Liver (tissue), 9 donors: Measurements from ENCODE around the gene RARB. TPM values are rescaled to one million over a fixed set of nuclear protein-coding genes. Genes with fewer than 3 reads are reported as not detected.

Source experiments
- DNase-seq: peaks from one replicate; pipeline ENCODE4 v3.0.0-alpha.2; 2017; ENCODE audit warnings: low spot score
- H3K27ac ChIP-seq, 2 donors: one replicate each; pipeline ENCODE4 v1.7.0; 2013; ENCODE audit warnings: inconsistent platforms in 2 of 2, low read length in 2 of 2, control low read depth in 1 of 2, low read depth in 1 of 2, mild to moderate bottlenecking in 1 of 2
- H3K27me3 ChIP-seq, 4 donors: one replicate each; pipeline versions ENCODE4 v1.6.1 to v1.7.0; 2013; ENCODE audit warnings: low read length in 3 of 4, inconsistent platforms in 1 of 4, mild to moderate bottlenecking in 1 of 4, moderate library complexity in 1 of 4; ENCODE audit not compliant: control insufficient read depth in 4 of 4, insufficient read depth in 4 of 4
- H3K36me3 ChIP-seq, 4 donors: one replicate each; pipeline versions ENCODE4 v1.6.1 to v1.7.0; 2013; ENCODE audit warnings: low read length in 3 of 4, mild to moderate bottlenecking in 3 of 4, low read depth in 1 of 4, moderate library complexity in 1 of 4; ENCODE audit not compliant: control insufficient read depth in 4 of 4, insufficient read depth in 3 of 4
- H3K4me1 ChIP-seq, 4 donors: one replicate each; pipeline versions ENCODE4 v1.6.1 to v1.7.0; 2013; ENCODE audit warnings: low read length in 3 of 4, mild to moderate bottlenecking in 3 of 4, moderate library complexity in 1 of 4; ENCODE audit not compliant: control insufficient read depth in 4 of 4, insufficient read depth in 4 of 4
- H3K4me3 ChIP-seq, 3 donors: one replicate each; pipeline versions ENCODE4 v1.6.1 to v1.7.0; 2013; ENCODE audit warnings: low read length in 3 of 3, control low read depth in 1 of 3, low read depth in 1 of 3, mild to moderate bottlenecking in 1 of 3
- H3K9ac ChIP-seq, 2 donors: one replicate each; pipeline ENCODE4 v1.7.0; 2013; ENCODE audit warnings: low read length in 2 of 2, mild to moderate bottlenecking in 2 of 2, moderate library complexity in 2 of 2, control low read depth in 1 of 2, low read depth in 1 of 2
- H3K9me3 ChIP-seq, 4 donors: one replicate each; pipeline versions ENCODE4 v1.6.1 to v1.7.0; 2013; ENCODE audit warnings: low read length in 3 of 4; ENCODE audit not compliant: control insufficient read depth in 4 of 4
- EGR1 ChIP-seq, 2 donors: IDR thresholded peaks; 2 replicates each; pipeline ENCODE4 v1.6.1; 2016 to 2018; ENCODE audit warnings: antibody characterized with exemption in 2 of 2, low read depth in 2 of 2
- FOXA1 ChIP-seq: IDR thresholded peaks from 2 replicates; pipeline ENCODE4 v1.6.1; 2016; ENCODE audit warnings: antibody characterized with exemption
- FOXA2 ChIP-seq: IDR thresholded peaks from 2 replicates; pipeline ENCODE4 v1.6.1; 2016; ENCODE audit warnings: antibody characterized with exemption
- GABPA ChIP-seq, 2 donors: IDR thresholded peaks in 1 of 2; conservative IDR thresholded peaks in 1 of 2; 2 replicates each; pipeline ENCODE4 v1.6.1; 2016; ENCODE audit warnings: antibody characterized with exemption in 2 of 2, mild to moderate bottlenecking in 1 of 2, moderate library complexity in 1 of 2
- HNF4A ChIP-seq, 2 donors: conservative IDR thresholded peaks; 2 replicates each; pipeline ENCODE4 v1.6.1; 2016; ENCODE audit warnings: antibody characterized with exemption in 2 of 2, mild to moderate bottlenecking in 2 of 2
- HNF4G ChIP-seq: IDR thresholded peaks from 2 replicates; pipeline ENCODE4 v1.6.1; 2016; ENCODE audit warnings: antibody characterized with exemption
- JUND ChIP-seq, 2 donors: IDR thresholded peaks; 2 replicates each; pipeline ENCODE4 v1.6.1; 2016; ENCODE audit warnings: antibody characterized with exemption in 2 of 2
- NR2F2 ChIP-seq: IDR thresholded peaks from 2 replicates; pipeline ENCODE4 v1.6.1; 2016; ENCODE audit warnings: antibody characterized with exemption
- RAD21 ChIP-seq, 2 donors: IDR thresholded peaks; 2 replicates each; pipeline ENCODE4 v1.6.1; 2016; ENCODE audit warnings: antibody characterized with exemption in 2 of 2, mild to moderate bottlenecking in 2 of 2
- RXRA ChIP-seq, 2 donors: IDR thresholded peaks; 2 replicates each; pipeline ENCODE4 v1.6.1; 2017 to 2018; ENCODE audit warnings: antibody characterized with exemption in 2 of 2, mild to moderate bottlenecking in 1 of 2
- SP1 ChIP-seq: IDR thresholded peaks from 2 replicates; pipeline ENCODE4 v1.6.1; 2018; ENCODE audit warnings: antibody characterized with exemption, mild to moderate bottlenecking
- TAF1 ChIP-seq: conservative IDR thresholded peaks from 2 replicates; pipeline ENCODE4 v1.6.1; 2016; ENCODE audit warnings: antibody characterized with exemption, mild to moderate bottlenecking
- YY1 ChIP-seq: IDR thresholded peaks from 2 replicates; pipeline ENCODE4 v1.6.1; 2016; ENCODE audit warnings: antibody characterized with exemption, mild to moderate bottlenecking
- WGBS: extraction: QIAGEN DNeasy Blood & Tissue Kit; methylation state at CpG from one replicate; pipeline ENCODE4 v1.1.7; 2013; 5-methylcytosine and 5-hydroxymethylcytosine counted together
- polyA plus RNA-seq, 2 donors: library from polyadenylated mRNA; stranded (reverse) in 1 of 2; unstranded in 1 of 2; fragments of 200-250 nt in 1 of 2; fragments of >200 nt in 1 of 2; fragmentation: Nextera tagmentation in 1 of 2; extraction: Ambion mirVana in 1 of 2; gene quantifications; one replicate each; pipeline versions ENCODE4 v1.2.1 to v1.2.3, GENCODE V29; 2013 to 2015
- total RNA-seq, 2 donors: library from RNA; depleted of rRNA; stranded (reverse); fragments of >200 nt; gene quantifications; one replicate each; pipeline ENCODE4 v1.2.3, GENCODE V29; 2014
- TF ChIP-seq, protein P1 (sequence below): IDR thresholded peaks from 2 replicates; pipeline ENCODE4 v1.6.1; 2016; ENCODE audit warnings: antibody characterized with exemption
- TF ChIP-seq, protein P2 (sequence below): IDR thresholded peaks from 2 replicates; pipeline ENCODE4 v1.6.1; 2016; ENCODE audit warnings: antibody characterized with exemption, mild to moderate bottlenecking
- TF ChIP-seq, protein P3 (sequence below): IDR thresholded peaks from 2 replicates; pipeline ENCODE4 v1.6.1; 2016; ENCODE audit warnings: antibody characterized with exemption
- TF ChIP-seq, protein P4 (sequence below): fragments of 150-350 bp; IDR thresholded peaks from 2 replicates; pipeline ENCODE4 v1.5.1; 2017; ENCODE audit warnings: improper control_type of control experiment, low read depth, low read length; ENCODE audit not compliant: missing input control
- TF ChIP-seq, protein P5 (sequence below): IDR thresholded peaks from 2 replicates; pipeline ENCODE4 v1.6.1; 2016; ENCODE audit warnings: antibody characterized with exemption
- donor health status: healthy.
- donor health status: healthy.
- donor health status: healthy.
- donor health status: healthy.
- donor health status: healthy.

Gene RARB
- total and polyA plus RNA-seq, 4 donors: 2.1 to 3.3 (median 2.3) TPM

DNA sequence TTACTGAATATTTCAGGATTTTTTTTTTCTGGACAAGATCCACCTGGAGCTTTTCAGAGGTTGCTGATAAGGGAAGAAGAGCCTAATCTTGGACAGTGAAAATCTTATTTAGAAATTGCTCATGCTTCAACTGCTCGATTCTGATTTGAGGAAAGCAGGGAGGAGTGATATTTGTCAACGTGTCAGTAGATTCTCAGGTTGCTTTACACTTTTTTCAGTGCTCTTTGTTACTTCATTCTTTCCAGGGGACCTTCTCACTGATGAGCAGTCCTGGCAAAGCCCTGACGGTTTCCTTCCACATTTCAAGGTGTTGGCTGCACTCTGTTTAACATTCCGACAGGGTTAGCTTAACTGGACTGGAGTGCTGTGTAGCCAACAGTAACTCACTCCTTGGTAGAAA, 24.1 kb upstream of the RARB start:
- Histone ChIP-seq H3K9me3 (no peaks in the 10 kb centered on the region), H3K4me3 (no peak overlapping the region), H3K9ac (no peak overlapping the region), H3K27ac (no peak overlapping the region), H3K36me3 (no peaks in the 10 kb centered on the region), H3K27me3 (no peaks in the 10 kb centered on the region), H3K4me1 (no peaks in the 10 kb centered on the region)
- WGBS: 85% methylated on average over 4 of the region's 4 CpGs
- no peak for DNase-seq
- TF ChIP-seq GABPA (IDR thresholded peaks at IDR 0.05 in 1 of 2, conservative IDR thresholded peaks at IDR 0.05 in 1 of 2) (no peak), NR2F2 (no peak), RXRA (IDR thresholded peaks at IDR 0.05) (no peak), JUND (IDR thresholded peaks at IDR 0.05) (no peak), TAF1 (no peak), EGR1 (IDR thresholded peaks at IDR 0.05; ENCODE audit: low read depth in 2 of 2) (no peak), RAD21 (IDR thresholded peaks at IDR 0.05) (no peak), HNF4G (no peak), HNF4A (conservative IDR thresholded peaks at IDR 0.05) (no peak), YY1 (no peak), FOXA2 (no peak), SP1 (no peak), FOXA1 (no peak)
- TF ChIP-seq, protein P1, sequence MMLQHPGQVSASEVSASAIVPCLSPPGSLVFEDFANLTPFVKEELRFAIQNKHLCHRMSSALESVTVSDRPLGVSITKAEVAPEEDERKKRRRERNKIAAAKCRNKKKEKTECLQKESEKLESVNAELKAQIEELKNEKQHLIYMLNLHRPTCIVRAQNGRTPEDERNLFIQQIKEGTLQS: no peak
- TF ChIP-seq, protein P2, sequence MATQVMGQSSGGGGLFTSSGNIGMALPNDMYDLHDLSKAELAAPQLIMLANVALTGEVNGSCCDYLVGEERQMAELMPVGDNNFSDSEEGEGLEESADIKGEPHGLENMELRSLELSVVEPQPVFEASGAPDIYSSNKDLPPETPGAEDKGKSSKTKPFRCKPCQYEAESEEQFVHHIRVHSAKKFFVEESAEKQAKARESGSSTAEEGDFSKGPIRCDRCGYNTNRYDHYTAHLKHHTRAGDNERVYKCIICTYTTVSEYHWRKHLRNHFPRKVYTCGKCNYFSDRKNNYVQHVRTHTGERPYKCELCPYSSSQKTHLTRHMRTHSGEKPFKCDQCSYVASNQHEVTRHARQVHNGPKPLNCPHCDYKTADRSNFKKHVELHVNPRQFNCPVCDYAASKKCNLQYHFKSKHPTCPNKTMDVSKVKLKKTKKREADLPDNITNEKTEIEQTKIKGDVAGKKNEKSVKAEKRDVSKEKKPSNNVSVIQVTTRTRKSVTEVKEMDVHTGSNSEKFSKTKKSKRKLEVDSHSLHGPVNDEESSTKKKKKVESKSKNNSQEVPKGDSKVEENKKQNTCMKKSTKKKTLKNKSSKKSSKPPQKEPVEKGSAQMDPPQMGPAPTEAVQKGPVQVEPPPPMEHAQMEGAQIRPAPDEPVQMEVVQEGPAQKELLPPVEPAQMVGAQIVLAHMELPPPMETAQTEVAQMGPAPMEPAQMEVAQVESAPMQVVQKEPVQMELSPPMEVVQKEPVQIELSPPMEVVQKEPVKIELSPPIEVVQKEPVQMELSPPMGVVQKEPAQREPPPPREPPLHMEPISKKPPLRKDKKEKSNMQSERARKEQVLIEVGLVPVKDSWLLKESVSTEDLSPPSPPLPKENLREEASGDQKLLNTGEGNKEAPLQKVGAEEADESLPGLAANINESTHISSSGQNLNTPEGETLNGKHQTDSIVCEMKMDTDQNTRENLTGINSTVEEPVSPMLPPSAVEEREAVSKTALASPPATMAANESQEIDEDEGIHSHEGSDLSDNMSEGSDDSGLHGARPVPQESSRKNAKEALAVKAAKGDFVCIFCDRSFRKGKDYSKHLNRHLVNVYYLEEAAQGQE: no peak
- TF ChIP-seq, protein P3, sequence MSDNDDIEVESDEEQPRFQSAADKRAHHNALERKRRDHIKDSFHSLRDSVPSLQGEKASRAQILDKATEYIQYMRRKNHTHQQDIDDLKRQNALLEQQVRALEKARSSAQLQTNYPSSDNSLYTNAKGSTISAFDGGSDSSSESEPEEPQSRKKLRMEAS: no peak
- TF ChIP-seq, protein P4, sequence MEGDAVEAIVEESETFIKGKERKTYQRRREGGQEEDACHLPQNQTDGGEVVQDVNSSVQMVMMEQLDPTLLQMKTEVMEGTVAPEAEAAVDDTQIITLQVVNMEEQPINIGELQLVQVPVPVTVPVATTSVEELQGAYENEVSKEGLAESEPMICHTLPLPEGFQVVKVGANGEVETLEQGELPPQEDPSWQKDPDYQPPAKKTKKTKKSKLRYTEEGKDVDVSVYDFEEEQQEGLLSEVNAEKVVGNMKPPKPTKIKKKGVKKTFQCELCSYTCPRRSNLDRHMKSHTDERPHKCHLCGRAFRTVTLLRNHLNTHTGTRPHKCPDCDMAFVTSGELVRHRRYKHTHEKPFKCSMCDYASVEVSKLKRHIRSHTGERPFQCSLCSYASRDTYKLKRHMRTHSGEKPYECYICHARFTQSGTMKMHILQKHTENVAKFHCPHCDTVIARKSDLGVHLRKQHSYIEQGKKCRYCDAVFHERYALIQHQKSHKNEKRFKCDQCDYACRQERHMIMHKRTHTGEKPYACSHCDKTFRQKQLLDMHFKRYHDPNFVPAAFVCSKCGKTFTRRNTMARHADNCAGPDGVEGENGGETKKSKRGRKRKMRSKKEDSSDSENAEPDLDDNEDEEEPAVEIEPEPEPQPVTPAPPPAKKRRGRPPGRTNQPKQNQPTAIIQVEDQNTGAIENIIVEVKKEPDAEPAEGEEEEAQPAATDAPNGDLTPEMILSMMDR: no peak
- TF ChIP-seq, protein P5, sequence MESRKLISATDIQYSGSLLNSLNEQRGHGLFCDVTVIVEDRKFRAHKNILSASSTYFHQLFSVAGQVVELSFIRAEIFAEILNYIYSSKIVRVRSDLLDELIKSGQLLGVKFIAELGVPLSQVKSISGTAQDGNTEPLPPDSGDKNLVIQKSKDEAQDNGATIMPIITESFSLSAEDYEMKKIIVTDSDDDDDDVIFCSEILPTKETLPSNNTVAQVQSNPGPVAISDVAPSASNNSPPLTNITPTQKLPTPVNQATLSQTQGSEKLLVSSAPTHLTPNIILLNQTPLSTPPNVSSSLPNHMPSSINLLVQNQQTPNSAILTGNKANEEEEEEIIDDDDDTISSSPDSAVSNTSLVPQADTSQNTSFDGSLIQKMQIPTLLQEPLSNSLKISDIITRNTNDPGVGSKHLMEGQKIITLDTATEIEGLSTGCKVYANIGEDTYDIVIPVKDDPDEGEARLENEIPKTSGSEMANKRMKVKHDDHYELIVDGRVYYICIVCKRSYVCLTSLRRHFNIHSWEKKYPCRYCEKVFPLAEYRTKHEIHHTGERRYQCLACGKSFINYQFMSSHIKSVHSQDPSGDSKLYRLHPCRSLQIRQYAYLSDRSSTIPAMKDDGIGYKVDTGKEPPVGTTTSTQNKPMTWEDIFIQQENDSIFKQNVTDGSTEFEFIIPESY: no peak
